ENCODE results near the gene AKNAD1.

DNA sequence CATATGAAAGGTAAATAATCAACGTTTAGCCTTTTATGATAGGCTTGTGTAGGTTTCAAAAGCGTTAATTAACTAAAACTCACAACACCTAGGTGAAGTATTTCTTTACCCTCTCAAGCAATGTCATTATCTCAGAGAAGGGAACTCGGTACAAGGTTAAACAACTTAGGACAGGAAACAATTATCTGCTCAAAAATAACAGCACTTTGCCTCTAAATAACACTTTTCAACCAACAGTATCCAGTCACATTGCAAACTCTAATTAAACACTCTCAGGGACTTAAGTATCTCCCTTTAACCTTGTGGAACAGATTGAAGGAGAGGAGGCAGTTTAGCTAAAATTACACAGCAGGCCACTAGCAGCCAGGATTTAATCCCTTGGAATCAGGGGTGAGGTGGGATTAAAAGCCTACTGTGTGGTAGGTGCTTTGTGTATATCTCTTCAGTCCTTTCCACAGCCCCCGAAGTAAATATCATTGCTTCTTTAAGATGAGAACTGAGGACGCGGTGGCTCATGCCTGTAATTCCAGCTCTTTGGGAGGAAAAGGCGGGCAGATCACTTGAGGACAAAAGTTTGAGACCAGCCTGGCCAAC is 5.2 kb upstream of the AKNAD1 start:
- TF ChIP-seq EZH2 (IDR thresholded peaks at IDR 0.05; ENCODE audit: borderline replicate concordance, insufficient read depth, low read length, poor library complexity, severe bottlenecking) = no peak
- TF ChIP-seq, protein P1, sequence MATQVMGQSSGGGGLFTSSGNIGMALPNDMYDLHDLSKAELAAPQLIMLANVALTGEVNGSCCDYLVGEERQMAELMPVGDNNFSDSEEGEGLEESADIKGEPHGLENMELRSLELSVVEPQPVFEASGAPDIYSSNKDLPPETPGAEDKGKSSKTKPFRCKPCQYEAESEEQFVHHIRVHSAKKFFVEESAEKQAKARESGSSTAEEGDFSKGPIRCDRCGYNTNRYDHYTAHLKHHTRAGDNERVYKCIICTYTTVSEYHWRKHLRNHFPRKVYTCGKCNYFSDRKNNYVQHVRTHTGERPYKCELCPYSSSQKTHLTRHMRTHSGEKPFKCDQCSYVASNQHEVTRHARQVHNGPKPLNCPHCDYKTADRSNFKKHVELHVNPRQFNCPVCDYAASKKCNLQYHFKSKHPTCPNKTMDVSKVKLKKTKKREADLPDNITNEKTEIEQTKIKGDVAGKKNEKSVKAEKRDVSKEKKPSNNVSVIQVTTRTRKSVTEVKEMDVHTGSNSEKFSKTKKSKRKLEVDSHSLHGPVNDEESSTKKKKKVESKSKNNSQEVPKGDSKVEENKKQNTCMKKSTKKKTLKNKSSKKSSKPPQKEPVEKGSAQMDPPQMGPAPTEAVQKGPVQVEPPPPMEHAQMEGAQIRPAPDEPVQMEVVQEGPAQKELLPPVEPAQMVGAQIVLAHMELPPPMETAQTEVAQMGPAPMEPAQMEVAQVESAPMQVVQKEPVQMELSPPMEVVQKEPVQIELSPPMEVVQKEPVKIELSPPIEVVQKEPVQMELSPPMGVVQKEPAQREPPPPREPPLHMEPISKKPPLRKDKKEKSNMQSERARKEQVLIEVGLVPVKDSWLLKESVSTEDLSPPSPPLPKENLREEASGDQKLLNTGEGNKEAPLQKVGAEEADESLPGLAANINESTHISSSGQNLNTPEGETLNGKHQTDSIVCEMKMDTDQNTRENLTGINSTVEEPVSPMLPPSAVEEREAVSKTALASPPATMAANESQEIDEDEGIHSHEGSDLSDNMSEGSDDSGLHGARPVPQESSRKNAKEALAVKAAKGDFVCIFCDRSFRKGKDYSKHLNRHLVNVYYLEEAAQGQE (IDR thresholded peaks at IDR 0.05; ENCODE audit: borderline replicate concordance) = no peak
